ENCODE data around the gene CRK. TPM values are rescaled to one million over a fixed set of nuclear protein-coding genes. Genes with fewer than 3 reads are reported as not detected.

Gene CRK
- 82.2 TPM for total RNA-seq

- DNase-seq (ENCODE audit: low spot score): peak; percentile 98
These were observed at the start of gene CRK for GRCh38 chr17:1455797-1456599. TSS of gene CRK (minus strand) at chr17:1456232. CDS start at chr17:1456117, 115 bp downstream.

- no peak for DNase-seq (ENCODE audit: low spot score)
These were observed 49.6 kb upstream of the CRK start for GRCh38 chr17:1505586-1505985.

- DNase-seq (ENCODE audit: low spot score): no peak
These were observed 48.8 kb upstream of the CRK start for GRCh38 chr17:1504866-1505265.

GRCh38 chr17:1503699-1504098 lies 47.7 kb upstream of the CRK start:
- no peak for DNase-seq (ENCODE audit: low spot score)

- DNase-seq (ENCODE audit: low spot score): no peak
These were observed 42.8 kb upstream of the CRK start for GRCh38 chr17:1498869-1499268.

GRCh38 chr17:1498233-1498632 lies 42.2 kb upstream of the CRK start:
- no peak for DNase-seq (ENCODE audit: low spot score)

GRCh38 chr17:1497831-1498230 lies 41.8 kb upstream of the CRK start:
- DNase-seq (ENCODE audit: low spot score): no peak

- no peak for DNase-seq (ENCODE audit: low spot score)
These were observed 40.8 kb upstream of the CRK start for GRCh38 chr17:1496869-1497268.

- DNase-seq (ENCODE audit: low spot score): peak; percentile 63
These were observed 39.4 kb upstream of the CRK start for GRCh38 chr17:1495265-1495989.

GRCh38 chr17:1494736-1495253 lies 38.8 kb upstream of the CRK start:
- DNase-seq (ENCODE audit: low spot score): no peak

GRCh38 chr17:1494203-1494602 lies 38.2 kb upstream of the CRK start:
- no peak for DNase-seq (ENCODE audit: low spot score)

GRCh38 chr17:1493291-1493980 lies 37.4 kb upstream of the CRK start:
- peak; percentile 22 for DNase-seq (ENCODE audit: low spot score)

- no peak for DNase-seq (ENCODE audit: low spot score)
These were observed 36.5 kb upstream of the CRK start, which contains the start of gene MYO1C for GRCh38 chr17:1492249-1493206. TSS of gene MYO1C (minus strand) at chr17:1492686. CDS start at chr17:1492487, 199 bp downstream.

GRCh38 chr17:1491443-1492248 lies 35.6 kb upstream of the CRK start:
- DNase-seq (ENCODE audit: low spot score): peak; percentile 41

- DNase-seq (ENCODE audit: low spot score): peak; percentile 60
These were observed 34.8 kb upstream of the CRK start for GRCh38 chr17:1490643-1491442.

GRCh38 chr17:1488826-1489270 lies 32.8 kb upstream of the CRK start:
- no peak for DNase-seq (ENCODE audit: low spot score)

GRCh38 chr17:1487939-1488825 lies 32.1 kb upstream of the CRK start:
- peak; percentile 86 for DNase-seq (ENCODE audit: low spot score)

Data from mucosa of gallbladder (tissue), 1 donor.